Measurements from ENCODE around the gene KRTAP10-6. TPM values are rescaled to one million over a fixed set of nuclear protein-coding genes. Genes with fewer than 3 reads are reported as not detected.
"Not testable (repeated sequence)": the region's sequence is repeated elsewhere in the genome, so short reads cannot be mapped to it uniquely, and the experiment has no call there.

The KRTAP10-6 gene
- total RNA-seq, 1 donor from 2014 or later, result not detected

DNA sequence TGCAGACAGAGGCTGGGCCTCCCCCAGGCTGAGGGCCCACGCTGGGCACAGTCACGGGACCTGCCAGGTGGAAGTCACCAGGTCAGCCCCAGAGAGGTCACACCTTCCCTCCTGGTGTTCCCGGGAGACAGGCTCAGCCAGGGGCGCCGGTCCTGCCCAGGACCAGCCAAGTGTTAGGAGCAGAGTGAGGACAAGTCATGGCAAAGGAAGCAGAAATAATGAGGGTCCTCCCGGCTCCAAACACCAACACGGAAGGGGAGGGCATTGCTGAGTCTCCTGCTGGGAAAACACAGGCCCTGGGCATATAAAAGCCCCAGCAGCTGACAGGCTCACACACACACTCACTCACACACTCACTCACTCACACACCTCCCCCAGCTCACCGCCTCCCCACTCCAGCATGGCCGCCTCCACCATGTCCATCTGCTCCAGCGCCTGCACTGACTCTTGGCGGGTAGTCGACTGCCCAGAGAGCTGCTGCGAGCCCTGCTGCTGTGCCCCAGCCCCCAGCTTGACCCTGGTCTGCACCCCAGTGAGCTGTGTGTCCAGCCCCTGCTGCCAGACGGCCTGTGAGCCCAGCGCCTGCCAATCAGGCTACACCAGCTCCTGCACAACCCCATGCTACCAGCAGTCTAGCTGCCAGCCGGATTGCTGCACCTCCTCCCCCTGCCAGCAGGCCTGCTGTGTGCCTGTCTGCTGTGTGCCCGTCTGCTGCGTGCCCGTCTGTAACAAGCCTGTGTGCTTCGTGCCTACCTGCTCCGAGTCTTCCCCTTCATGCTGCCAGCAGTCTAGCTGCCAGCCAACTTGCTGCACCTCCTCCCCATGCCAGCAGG is 44.9 kb upstream of the KRTAP10-6 start, which contains the start of gene KRTAP10-10:
KRTAP10-10 (plus strand) TSS at position 339 of the 833 bp plus-strand sequence; CDS start at position 401, 62 bp downstream.
- H3K27ac Mint-ChIP-seq (ENCODE audit: unreplicated experiment), result no peak within 1 kb of the TSS
- TF ChIP-seq CTCF (IDR thresholded peaks at IDR 0.05), result no peak
- H3K36me3 Mint-ChIP-seq (ENCODE audit: low read depth), result no peaks in the 10 kb centered on the region
- no peak within 1 kb of the TSS for H3K4me3 Mint-ChIP-seq (ENCODE audit: unreplicated experiment)
- DNase-seq (ENCODE audit: low spot score), result no peak
- peaks cover 28% of the 10 kb centered on the region for H3K9me3 Mint-ChIP-seq (ENCODE audit: low read depth)
- H3K27me3 Mint-ChIP-seq (ENCODE audit: low read depth), result peaks cover 53% of the 10 kb centered on the region
- no peaks in the 10 kb centered on the region for H3K4me1 Mint-ChIP-seq (ENCODE audit: low read depth)

- peaks cover 5% of the 10 kb centered on the region for H3K36me3 Mint-ChIP-seq (ENCODE audit: low read depth)
- no peak for DNase-seq (ENCODE audit: low spot score)
- H3K4me3 Mint-ChIP-seq (ENCODE audit: unreplicated experiment), result no peak overlapping the region
- peaks cover 31% of the 10 kb centered on the region for H3K9me3 Mint-ChIP-seq (ENCODE audit: low read depth)
- no peak for TF ChIP-seq CTCF (IDR thresholded peaks at IDR 0.05)
- no peaks in the 10 kb centered on the region for H3K4me1 Mint-ChIP-seq (ENCODE audit: low read depth)
- no peak overlapping the region for H3K27ac Mint-ChIP-seq (ENCODE audit: unreplicated experiment)
- H3K27me3 Mint-ChIP-seq (ENCODE audit: low read depth), result peaks cover 48% of the 10 kb centered on the region
Measured at GRCh38 chr21:44636209-44637017, 44.1 kb upstream of the KRTAP10-6 start.

- peaks cover 37% of the 10 kb centered on the region for H3K9me3 Mint-ChIP-seq (ENCODE audit: low read depth)
- peaks cover 32% of the 10 kb centered on the region for H3K27me3 Mint-ChIP-seq (ENCODE audit: low read depth)
- H3K4me3 Mint-ChIP-seq (ENCODE audit: unreplicated experiment), result no peak overlapping the region
- no peak for DNase-seq (ENCODE audit: low spot score)
- H3K36me3 Mint-ChIP-seq (ENCODE audit: low read depth), result peaks cover 13% of the 10 kb centered on the region
- TF ChIP-seq CTCF (IDR thresholded peaks at IDR 0.05), result no peak
- H3K4me1 Mint-ChIP-seq (ENCODE audit: low read depth), result no peaks in the 10 kb centered on the region
- peak overlapping the region; percentile 36 for H3K27ac Mint-ChIP-seq (ENCODE audit: unreplicated experiment)
Measured at GRCh38 chr21:44632067-44632466, 39.8 kb upstream of the KRTAP10-6 start.

DNA sequence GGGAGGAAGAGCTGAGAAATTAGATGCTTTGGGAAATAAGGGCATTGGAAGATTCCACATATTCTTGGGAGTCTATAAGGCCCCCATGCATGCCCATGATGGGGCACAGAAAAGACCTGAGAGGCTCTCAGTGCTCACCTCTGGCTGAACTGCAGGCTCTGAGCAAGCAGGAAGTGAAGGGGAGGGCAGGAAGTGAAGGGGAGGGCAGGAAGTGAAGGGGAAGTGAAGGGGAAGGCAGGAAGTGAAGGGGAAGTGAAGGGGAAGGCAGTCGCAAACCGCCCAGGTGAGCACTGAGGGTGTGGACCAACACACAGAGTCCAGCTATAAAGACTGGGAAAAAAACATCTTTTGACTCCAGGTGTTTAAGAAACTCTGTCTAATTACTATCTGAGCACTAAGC is 38.1 kb upstream of the KRTAP10-6 start:
- Mint-ChIP-seq H3K4me3 (ENCODE audit: unreplicated experiment) (no peak overlapping the region), H3K4me1 (ENCODE audit: low read depth) (no peaks in the 10 kb centered on the region), H3K36me3 (ENCODE audit: low read depth) (peaks cover 13% of the 10 kb centered on the region), H3K27ac (ENCODE audit: unreplicated experiment) (no peak overlapping the region), H3K9me3 (ENCODE audit: low read depth) (peaks cover 37% of the 10 kb centered on the region), H3K27me3 (ENCODE audit: low read depth) (peaks cover 18% of the 10 kb centered on the region)
- DNase-seq (ENCODE audit: low spot score), result no peak
- no peak for TF ChIP-seq CTCF (IDR thresholded peaks at IDR 0.05)

GRCh38 chr21:44628707-44629391 is 36.5 kb upstream of the KRTAP10-6 start:
- H3K4me1 Mint-ChIP-seq (ENCODE audit: low read depth), result no peaks in the 10 kb centered on the region
- H3K27me3 Mint-ChIP-seq (ENCODE audit: low read depth), result peaks cover 8% of the 10 kb centered on the region
- H3K27ac Mint-ChIP-seq (ENCODE audit: unreplicated experiment), result no peak overlapping the region
- H3K36me3 Mint-ChIP-seq (ENCODE audit: low read depth), result peaks cover 15% of the 10 kb centered on the region
- TF ChIP-seq CTCF (IDR thresholded peaks at IDR 0.05), result no peak
- peak; percentile 73 for DNase-seq (ENCODE audit: low spot score)
- peaks cover 45% of the 10 kb centered on the region for H3K9me3 Mint-ChIP-seq (ENCODE audit: low read depth)
- H3K4me3 Mint-ChIP-seq (ENCODE audit: unreplicated experiment), result no peak overlapping the region

- not testable (repeated sequence) for H3K27ac Mint-ChIP-seq (ENCODE audit: unreplicated experiment); H3K4me1 Mint-ChIP-seq (ENCODE audit: low read depth); H3K27me3 Mint-ChIP-seq (ENCODE audit: low read depth); H3K4me3 Mint-ChIP-seq (ENCODE audit: unreplicated experiment)
- Mint-ChIP-seq H3K9me3 (ENCODE audit: low read depth) (peaks cover 47% of the 10 kb centered on the region), H3K36me3 (ENCODE audit: low read depth) (peaks cover 18% of the 10 kb centered on the region)
- DNase-seq (ENCODE audit: low spot score), result peak; percentile 85
Measured at GRCh38 chr21:44627831-44628233, 35.5 kb upstream of the KRTAP10-6 start.

GRCh38 chr21:44627181-44627822 is 35.0 kb upstream of the KRTAP10-6 start:
- peak; percentile 59 for DNase-seq (ENCODE audit: low spot score)
- not testable (repeated sequence) for H3K27ac Mint-ChIP-seq (ENCODE audit: unreplicated experiment); H3K4me1 Mint-ChIP-seq (ENCODE audit: low read depth); H3K4me3 Mint-ChIP-seq (ENCODE audit: unreplicated experiment); H3K27me3 Mint-ChIP-seq (ENCODE audit: low read depth)
- Mint-ChIP-seq H3K36me3 (ENCODE audit: low read depth) (peaks cover 18% of the 10 kb centered on the region), H3K9me3 (ENCODE audit: low read depth) (peaks cover 48% of the 10 kb centered on the region)
